ENCODE measurements around the gene MTURN. TPM values are rescaled to one million over a fixed set of nuclear protein-coding genes. Genes with fewer than 3 reads are reported as not detected.

MTURN gene
- total and polyA plus RNA-seq, 12 donors = 4.6 to 15.6 (median 7.6) TPM

DNA sequence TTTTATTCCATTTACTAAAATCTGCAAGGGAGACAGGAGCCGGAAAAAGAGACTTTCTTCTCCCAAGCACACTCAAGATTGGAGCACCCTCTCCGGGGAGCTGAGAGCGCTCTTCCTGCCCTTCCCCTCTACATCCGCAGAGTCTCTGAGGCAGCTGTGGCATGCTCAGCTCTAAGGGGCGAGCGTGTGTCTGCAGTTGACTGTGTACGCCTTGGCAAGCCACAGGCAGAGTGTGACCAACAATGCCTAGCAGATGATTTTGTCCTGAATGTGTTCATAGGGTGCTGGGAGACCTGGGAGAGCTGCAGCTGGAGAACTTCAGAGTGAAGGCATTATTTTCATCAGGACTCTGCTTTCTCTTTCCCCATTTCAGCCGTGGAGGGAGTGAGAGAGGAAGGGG lies 20.7 kb downstream of the MTURN start:
- Histone ChIP-seq H3K4me1 (replicated peaks in 1 of 2) (peaks cover 0 to 9% of the 10 kb centered on the region in 2 donors), H3K27me3 (no peaks in the 10 kb centered on the region), H3K9me3 (replicated peaks in 1 of 3) (no peaks in the 10 kb centered on the region), H3K4me3 (no peak overlapping the region), H3K36me3 (replicated peaks in 1 of 2) (no peaks in the 10 kb centered on the region), H3K27ac (no peak overlapping the region)
- TF ChIP-seq, protein P1, sequence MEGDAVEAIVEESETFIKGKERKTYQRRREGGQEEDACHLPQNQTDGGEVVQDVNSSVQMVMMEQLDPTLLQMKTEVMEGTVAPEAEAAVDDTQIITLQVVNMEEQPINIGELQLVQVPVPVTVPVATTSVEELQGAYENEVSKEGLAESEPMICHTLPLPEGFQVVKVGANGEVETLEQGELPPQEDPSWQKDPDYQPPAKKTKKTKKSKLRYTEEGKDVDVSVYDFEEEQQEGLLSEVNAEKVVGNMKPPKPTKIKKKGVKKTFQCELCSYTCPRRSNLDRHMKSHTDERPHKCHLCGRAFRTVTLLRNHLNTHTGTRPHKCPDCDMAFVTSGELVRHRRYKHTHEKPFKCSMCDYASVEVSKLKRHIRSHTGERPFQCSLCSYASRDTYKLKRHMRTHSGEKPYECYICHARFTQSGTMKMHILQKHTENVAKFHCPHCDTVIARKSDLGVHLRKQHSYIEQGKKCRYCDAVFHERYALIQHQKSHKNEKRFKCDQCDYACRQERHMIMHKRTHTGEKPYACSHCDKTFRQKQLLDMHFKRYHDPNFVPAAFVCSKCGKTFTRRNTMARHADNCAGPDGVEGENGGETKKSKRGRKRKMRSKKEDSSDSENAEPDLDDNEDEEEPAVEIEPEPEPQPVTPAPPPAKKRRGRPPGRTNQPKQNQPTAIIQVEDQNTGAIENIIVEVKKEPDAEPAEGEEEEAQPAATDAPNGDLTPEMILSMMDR (IDR thresholded peaks at IDR 0.05) = no peak
- no peak for TF ChIP-seq POLR2A (IDR thresholded peaks at IDR 0.05)
- DNase-seq = no peak
- WGBS, 4 donors = 89 to 93% (median 92%) methylated on average over 7 to 8 of the region's 8 CpGs
- intact Hi-C loops (cut with DNase I) = no loop called here

DNA sequence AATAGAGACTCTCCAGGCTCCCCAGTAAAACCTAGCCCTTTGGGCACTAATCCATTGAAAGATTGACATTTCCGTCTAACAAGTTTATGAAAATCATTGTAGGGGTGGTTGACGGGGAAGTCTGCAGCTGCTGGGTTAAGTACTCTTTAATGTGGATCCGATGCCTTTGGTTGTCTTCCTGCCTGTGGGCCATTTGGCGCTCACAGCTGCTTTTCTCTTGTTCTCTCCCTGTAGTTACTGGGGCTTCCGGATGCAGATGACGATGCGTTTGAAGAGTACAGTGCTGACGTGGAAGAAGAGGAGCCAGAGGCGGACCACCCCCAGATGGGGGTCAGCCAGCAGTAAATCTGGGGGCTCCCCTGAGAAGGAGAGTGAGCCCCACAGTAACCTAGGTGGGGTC lies 22.4 kb downstream of the MTURN start:
- H3K27me3 ChIP-seq = no peaks in the 10 kb centered on the region
- DNase-seq = no peak
- peaks cover 0 to 10% of the 10 kb centered on the region in 2 donors for H3K4me1 ChIP-seq (replicated peaks in 1 of 2)
- intact Hi-C loops (cut with DNase I) = no loop called here
- no peaks in the 10 kb centered on the region for H3K9me3 ChIP-seq (replicated peaks in 1 of 3)
- WGBS, 4 donors = 82 to 95% (median 86%) methylated on average over 8 to 9 of the region's 9 CpGs
- no peak overlapping the region for H3K27ac ChIP-seq
- H3K4me3 ChIP-seq = no peak overlapping the region
- H3K36me3 ChIP-seq (replicated peaks in 1 of 2) = no peaks in the 10 kb centered on the region
- no peak for TF ChIP-seq POLR2A (IDR thresholded peaks at IDR 0.05)
- TF ChIP-seq, protein P1 (IDR thresholded peaks at IDR 0.05) = no peak

GRCh38 chr7:30159163-30159562 lies 24.4 kb downstream of the MTURN start:
- Histone ChIP-seq H3K9me3 (replicated peaks in 1 of 3) (no peaks in the 10 kb centered on the region), H3K27me3 (no peaks in the 10 kb centered on the region), H3K4me3 (no peak overlapping the region), H3K36me3 (replicated peaks in 1 of 2) (no peaks in the 10 kb centered on the region), H3K4me1 (replicated peaks in 1 of 2) (peaks cover 0 to 15% of the 10 kb centered on the region in 2 donors), H3K27ac (no peak overlapping the region)
- no peak for DNase-seq
- 75 to 87% (median 81%) methylated on average over 4 of the region's 4 CpGs for WGBS, 4 donors
- TF ChIP-seq POLR2A (IDR thresholded peaks at IDR 0.05) = no peak
- TF ChIP-seq, protein P1 (IDR thresholded peaks at IDR 0.05) = no peak
- intact Hi-C loops (cut with DNase I) = no loop called here

DNA sequence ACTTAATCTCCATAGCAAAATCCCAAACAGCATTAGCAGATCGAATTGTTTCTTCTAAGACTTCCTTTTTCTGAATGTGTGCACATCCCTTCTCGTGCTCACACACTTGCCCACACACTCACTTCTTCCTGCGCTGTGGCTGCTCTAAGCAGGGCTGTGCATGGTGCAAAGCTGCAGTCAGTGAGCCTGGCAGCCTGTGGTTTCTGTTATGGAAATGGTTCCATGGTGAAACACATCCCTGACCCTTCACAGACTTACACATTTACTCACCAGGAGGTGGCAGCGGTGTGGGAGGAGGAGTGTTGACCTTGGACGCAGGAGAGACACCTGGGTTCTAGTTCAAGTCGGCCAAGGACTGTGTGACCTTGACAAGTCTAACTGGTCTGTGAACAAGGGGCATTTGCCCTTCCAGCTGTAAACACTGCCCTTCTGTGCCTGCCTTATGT lies 24.9 kb downstream of the MTURN start:
- Histone ChIP-seq H3K4me3 (no peak overlapping the region), H3K4me1 (replicated peaks in 1 of 2) (peaks cover 0 to 15% of the 10 kb centered on the region in 2 donors), H3K27me3 (no peaks in the 10 kb centered on the region), H3K9me3 (replicated peaks in 1 of 3) (no peaks in the 10 kb centered on the region), H3K27ac (peak overlapping the region in 1 of 5 donors; percentile 24), H3K36me3 (replicated peaks in 1 of 2) (no peaks in the 10 kb centered on the region)
- DNase-seq = peak in 4 of 7 donors; percentile 33 to 69 (median 38)
- 26 to 42% (median 37%) methylated on average over 6 of the region's 6 CpGs for WGBS, 4 donors
- intact Hi-C loops (cut with DNase I) = loop anchor here (5.0 to 10.0 kb wide), 3 partner anchors 115 to 405 kb away; no protein-coding TSS in a partner anchor
- TF ChIP-seq, protein P1 (IDR thresholded peaks at IDR 0.05) = peak in 1 of 6 experiments; percentile 23
- TF ChIP-seq POLR2A (IDR thresholded peaks at IDR 0.05) = no peak

Data from adrenal gland (tissue), 12 donors.